ENCODE measurements around the gene WDR27.

The WDR27 gene

DNA sequence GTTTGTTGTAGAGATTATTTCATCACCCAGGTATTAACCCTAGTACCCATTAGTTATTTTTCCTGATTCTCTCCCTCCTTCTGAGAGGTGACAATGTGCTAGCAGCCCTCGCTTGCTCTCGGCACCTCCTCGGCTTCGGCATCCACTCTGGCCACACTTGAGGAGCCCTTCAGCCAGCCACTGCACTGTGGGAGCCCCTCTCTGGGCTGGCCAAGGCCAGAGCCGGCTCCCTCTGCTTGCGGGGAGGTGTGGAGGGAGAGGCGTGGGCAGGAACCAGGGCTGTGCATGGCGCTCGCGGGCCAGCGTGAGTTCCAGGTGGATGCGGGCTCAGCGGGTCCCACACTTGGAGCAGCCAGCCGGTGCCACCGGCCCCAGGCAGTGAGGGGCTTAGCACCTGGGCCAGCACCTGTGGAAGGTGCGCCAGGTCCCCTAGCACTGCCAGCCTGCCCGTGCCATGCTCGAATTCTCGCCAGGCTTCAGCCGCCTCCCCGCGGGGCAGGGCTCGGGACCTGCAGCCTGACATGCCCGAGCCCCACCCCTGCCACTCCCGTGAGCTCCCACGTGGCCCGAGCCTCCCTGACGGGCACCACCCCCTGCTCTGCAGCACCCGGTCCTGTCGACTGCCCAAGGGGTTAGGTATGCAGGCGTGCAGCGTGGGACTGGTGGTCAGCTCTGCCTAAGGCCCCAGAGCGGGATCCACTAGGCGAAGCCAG is 221.9 kb downstream of the WDR27 start:
- H3K9me3 ChIP-seq (replicated peaks; ENCODE audit: insufficient read depth, low read length), result no peaks in the 10 kb centered on the region
- H3K27ac ChIP-seq (ENCODE audit: low read length), result no peak overlapping the region

DNA sequence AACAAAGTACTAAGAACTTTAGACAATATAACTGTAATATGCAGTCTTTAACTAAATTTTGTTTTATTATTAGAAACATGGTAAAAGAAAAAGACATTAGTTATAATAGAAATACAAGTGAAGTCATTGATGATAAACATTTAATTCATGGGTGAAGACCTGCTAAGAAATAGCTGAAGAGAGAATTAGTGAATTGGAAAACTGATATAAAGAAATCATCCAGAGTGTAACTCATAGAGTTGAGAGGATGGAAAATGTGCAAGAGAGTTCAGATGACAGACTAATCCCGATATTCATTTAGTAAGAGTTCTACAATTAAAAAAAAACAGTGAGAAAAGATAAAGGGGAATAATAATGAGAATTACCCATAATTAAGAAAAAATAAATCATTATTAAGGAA is 227.5 kb downstream of the WDR27 start:
- Histone ChIP-seq H3K9me3 (replicated peaks; ENCODE audit: insufficient read depth, low read length) (no peaks in the 10 kb centered on the region), H3K36me3 (replicated peaks; ENCODE audit: insufficient read depth, low read length) (no peaks in the 10 kb centered on the region), H3K9me2 (replicated peaks; ENCODE audit: insufficient read depth, low read length) (no peaks in the 10 kb centered on the region), H3K9ac (ENCODE audit: low read length) (no peak overlapping the region; the same call in 1 of the 2 replicates), H3F3A (ENCODE audit: insufficient read depth, low read length) (peaks cover 15% of the 10 kb centered on the region), H3K4me2 (ENCODE audit: low read depth, low read length) (peak overlapping the region; percentile 62; the same call in 1 of the 2 replicates), H2AFZ (ENCODE audit: low read length) (no peak overlapping the region), H3K79me2 (ENCODE audit: low read length) (no peaks in the 10 kb centered on the region), H4K20me1 (ENCODE audit: insufficient read depth, low read length) (no peaks in the 10 kb centered on the region), H3K27ac (ENCODE audit: low read length) (peak overlapping the region; percentile 84; the same call in 1 of the 2 replicates), H3K4me3 (ENCODE audit: low read length) (peak overlapping the region; percentile 17; the same call in 1 of the 2 replicates), H3K4me1 (ENCODE audit: low read length) (peaks cover 17% of the 10 kb centered on the region), H3K27me3 (replicated peaks; ENCODE audit: insufficient read depth, low read length) (no peaks in the 10 kb centered on the region)
- DNase-seq, result no peak
- TF ChIP-seq EZH2phosphoT487 (IDR thresholded peaks at IDR 0.05; ENCODE audit: low read length) (no peak), EZH2 (optimal IDR thresholded peaks at IDR 0.05; ENCODE audit: low read depth, low read length) (no peak)

More for the DNA sequence above, 221.9 kb downstream of the WDR27 start:
- no peaks in the 10 kb centered on the region for H3K79me2 ChIP-seq (ENCODE audit: low read length)
- no peak overlapping the region for H3K4me2 ChIP-seq (ENCODE audit: low read depth, low read length)
- H4K20me1 ChIP-seq (ENCODE audit: insufficient read depth, low read length), result no peaks in the 10 kb centered on the region
- no peak overlapping the region for H2AFZ ChIP-seq (ENCODE audit: low read length)
- H3K27me3 ChIP-seq (replicated peaks; ENCODE audit: insufficient read depth, low read length), result no peaks in the 10 kb centered on the region
- H3F3A ChIP-seq (ENCODE audit: insufficient read depth, low read length), result no peaks in the 10 kb centered on the region
- no peaks in the 10 kb centered on the region for H3K36me3 ChIP-seq (replicated peaks; ENCODE audit: insufficient read depth, low read length)
- no peak overlapping the region for H3K4me3 ChIP-seq (ENCODE audit: low read length)
- TF ChIP-seq, protein P1, sequence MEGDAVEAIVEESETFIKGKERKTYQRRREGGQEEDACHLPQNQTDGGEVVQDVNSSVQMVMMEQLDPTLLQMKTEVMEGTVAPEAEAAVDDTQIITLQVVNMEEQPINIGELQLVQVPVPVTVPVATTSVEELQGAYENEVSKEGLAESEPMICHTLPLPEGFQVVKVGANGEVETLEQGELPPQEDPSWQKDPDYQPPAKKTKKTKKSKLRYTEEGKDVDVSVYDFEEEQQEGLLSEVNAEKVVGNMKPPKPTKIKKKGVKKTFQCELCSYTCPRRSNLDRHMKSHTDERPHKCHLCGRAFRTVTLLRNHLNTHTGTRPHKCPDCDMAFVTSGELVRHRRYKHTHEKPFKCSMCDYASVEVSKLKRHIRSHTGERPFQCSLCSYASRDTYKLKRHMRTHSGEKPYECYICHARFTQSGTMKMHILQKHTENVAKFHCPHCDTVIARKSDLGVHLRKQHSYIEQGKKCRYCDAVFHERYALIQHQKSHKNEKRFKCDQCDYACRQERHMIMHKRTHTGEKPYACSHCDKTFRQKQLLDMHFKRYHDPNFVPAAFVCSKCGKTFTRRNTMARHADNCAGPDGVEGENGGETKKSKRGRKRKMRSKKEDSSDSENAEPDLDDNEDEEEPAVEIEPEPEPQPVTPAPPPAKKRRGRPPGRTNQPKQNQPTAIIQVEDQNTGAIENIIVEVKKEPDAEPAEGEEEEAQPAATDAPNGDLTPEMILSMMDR (IDR thresholded peaks at IDR 0.05; ENCODE audit: low read length), result no peak
- TF ChIP-seq EZH2 (optimal IDR thresholded peaks at IDR 0.05; ENCODE audit: low read depth, low read length) (no peak), EZH2phosphoT487 (IDR thresholded peaks at IDR 0.05; ENCODE audit: low read length) (no peak)
- no peak overlapping the region for H3K9ac ChIP-seq (ENCODE audit: low read length)
- no peaks in the 10 kb centered on the region for H3K4me1 ChIP-seq (ENCODE audit: low read length)
- no peak for DNase-seq
- H3K9me2 ChIP-seq (replicated peaks; ENCODE audit: insufficient read depth, low read length), result no peaks in the 10 kb centered on the region

DNA sequence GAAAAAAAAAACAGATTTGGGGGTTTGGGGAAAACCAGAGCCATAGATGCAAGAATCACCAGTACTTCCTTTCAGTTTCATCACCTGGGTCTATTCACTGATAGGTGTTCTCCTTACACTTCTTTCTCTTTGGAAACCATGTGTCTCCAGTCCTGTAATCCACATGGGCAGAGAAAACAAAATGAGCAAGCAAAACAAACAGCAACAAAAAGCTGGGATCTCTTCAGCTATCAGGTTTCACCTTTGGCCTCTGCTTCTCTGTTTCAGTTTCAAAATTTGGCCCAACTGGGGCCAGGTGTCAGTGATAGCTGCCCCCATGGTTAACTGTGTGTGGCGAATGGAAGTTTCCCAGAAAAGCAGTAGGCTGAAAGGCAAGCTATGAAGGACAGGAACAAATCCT is 228.2 kb downstream of the WDR27 start:
- peak overlapping the region; percentile 10; the same call in 1 of the 2 replicates for H3K9ac ChIP-seq (ENCODE audit: low read length)
- peak overlapping the region; percentile 17; the same call in 1 of the 2 replicates for H3K4me3 ChIP-seq (ENCODE audit: low read length)
- no peaks in the 10 kb centered on the region for H3K27me3 ChIP-seq (replicated peaks; ENCODE audit: insufficient read depth, low read length)
- peak overlapping the region; percentile 84; the same call in 1 of the 2 replicates for H3K27ac ChIP-seq (ENCODE audit: low read length)
- peaks cover 15% of the 10 kb centered on the region for H3F3A ChIP-seq (ENCODE audit: insufficient read depth, low read length)
- no peak overlapping the region for H2AFZ ChIP-seq (ENCODE audit: low read length)
- peak; percentile 75 for DNase-seq
- H3K4me1 ChIP-seq (ENCODE audit: low read length), result peaks cover 17% of the 10 kb centered on the region
- H3K9me2 ChIP-seq (replicated peaks; ENCODE audit: insufficient read depth, low read length), result no peaks in the 10 kb centered on the region
- TF ChIP-seq EZH2 (optimal IDR thresholded peaks at IDR 0.05; ENCODE audit: low read depth, low read length), result no peak
- TF ChIP-seq EZH2phosphoT487 (IDR thresholded peaks at IDR 0.05; ENCODE audit: low read length), result no peak
- TF ChIP-seq, protein P1 (IDR thresholded peaks at IDR 0.05; ENCODE audit: low read length), result no peak
- no peaks in the 10 kb centered on the region for H4K20me1 ChIP-seq (ENCODE audit: insufficient read depth, low read length)
- H3K4me2 ChIP-seq (ENCODE audit: low read depth, low read length), result peak overlapping the region; percentile 62; the same call in 1 of the 2 replicates
- no peaks in the 10 kb centered on the region for H3K36me3 ChIP-seq (replicated peaks; ENCODE audit: insufficient read depth, low read length)
- no peaks in the 10 kb centered on the region for H3K79me2 ChIP-seq (ENCODE audit: low read length)
- H3K9me3 ChIP-seq (replicated peaks; ENCODE audit: insufficient read depth, low read length), result no peaks in the 10 kb centered on the region
